HG03354 (cell line): Measurements from ENCODE around the gene OSBPL10.
"Not testable (repeated sequence)": the region's sequence is repeated elsewhere in the genome, so short reads cannot be mapped to it uniquely, and the experiment has no call there.

Source experiments
- ATAC-seq: cut with Tn5 transposase; IDR thresholded peaks from one replicate; pipeline ENCODE4 v1.9.1; 2021; ENCODE audit warnings: mild to moderate bottlenecking; ENCODE audit not compliant: unreplicated experiment, poor library complexity, severe bottlenecking

Gene OSBPL10, protein sequence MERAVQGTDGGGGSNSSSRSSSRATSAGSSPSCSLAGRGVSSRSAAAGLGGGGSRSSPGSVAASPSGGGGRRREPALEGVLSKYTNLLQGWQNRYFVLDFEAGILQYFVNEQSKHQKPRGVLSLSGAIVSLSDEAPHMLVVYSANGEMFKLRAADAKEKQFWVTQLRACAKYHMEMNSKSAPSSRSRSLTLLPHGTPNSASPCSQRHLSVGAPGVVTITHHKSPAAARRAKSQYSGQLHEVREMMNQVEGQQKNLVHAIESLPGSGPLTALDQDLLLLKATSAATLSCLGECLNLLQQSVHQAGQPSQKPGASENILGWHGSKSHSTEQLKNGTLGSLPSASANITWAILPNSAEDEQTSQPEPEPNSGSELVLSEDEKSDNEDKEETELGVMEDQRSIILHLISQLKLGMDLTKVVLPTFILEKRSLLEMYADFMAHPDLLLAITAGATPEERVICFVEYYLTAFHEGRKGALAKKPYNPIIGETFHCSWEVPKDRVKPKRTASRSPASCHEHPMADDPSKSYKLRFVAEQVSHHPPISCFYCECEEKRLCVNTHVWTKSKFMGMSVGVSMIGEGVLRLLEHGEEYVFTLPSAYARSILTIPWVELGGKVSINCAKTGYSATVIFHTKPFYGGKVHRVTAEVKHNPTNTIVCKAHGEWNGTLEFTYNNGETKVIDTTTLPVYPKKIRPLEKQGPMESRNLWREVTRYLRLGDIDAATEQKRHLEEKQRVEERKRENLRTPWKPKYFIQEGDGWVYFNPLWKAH

DNA sequence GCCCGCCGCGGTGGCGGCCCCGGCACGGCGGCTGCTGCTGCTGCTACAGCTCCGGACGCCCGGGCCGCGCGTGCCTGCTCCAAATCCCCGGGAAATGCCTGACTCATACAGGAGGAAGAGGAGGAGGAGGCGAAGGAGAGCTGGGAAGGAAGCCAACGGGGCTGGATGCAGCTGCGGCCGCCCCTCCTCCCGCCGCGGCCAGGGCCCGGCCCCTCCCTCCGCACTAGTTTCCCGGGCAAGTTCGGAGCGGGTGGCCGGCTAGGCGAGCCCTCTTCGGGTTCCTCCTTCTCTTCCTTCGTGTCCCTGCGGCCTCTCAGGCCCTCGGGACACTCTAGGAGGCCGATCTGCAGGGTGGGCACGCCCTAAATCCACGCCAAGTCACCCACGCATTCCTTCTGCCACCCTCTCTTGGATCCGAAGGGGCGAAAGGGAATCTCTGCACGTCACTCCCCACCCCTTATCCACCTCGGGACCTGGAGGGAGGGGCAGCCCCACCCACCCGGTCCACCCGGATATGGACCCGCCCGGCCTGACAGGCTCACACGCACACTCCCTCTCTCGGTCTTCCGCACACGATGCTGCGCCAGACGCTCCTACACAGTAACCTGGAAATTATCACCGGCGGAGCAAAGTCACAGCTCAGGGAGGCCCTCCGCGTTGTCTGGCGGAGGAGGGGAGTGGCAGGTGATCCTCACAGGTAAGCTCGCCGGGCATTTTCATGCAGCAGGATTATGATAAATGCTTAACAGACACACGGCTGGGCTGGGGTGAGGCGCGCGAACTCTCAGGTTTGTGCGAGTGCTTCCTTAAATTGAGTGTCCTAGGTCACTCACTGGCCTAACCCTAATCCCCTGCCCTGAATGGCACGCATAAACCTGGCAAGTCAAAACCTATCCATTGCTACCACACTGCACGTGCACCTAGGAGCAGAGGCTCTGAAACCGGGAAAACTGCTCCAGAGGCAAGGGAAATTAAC, at the start of gene OSBPL10, which contains the start of gene ZNF860:
Gene OSBPL10, minus strand, starts transcription at position 57 of the 976 bp plus-strand sequence. CDS start 83 bp downstream, outside the sequence.
Gene ZNF860, plus strand, starts transcription at position 545 of the 976 bp plus-strand sequence. CDS start 7,330 bp downstream, outside the sequence.
- peak; percentile 30 for ATAC-seq

GRCh38 chr3:32026593-32026992, 45.5 kb upstream of the OSBPL10 start:
- ATAC-seq: no peak

DNA sequence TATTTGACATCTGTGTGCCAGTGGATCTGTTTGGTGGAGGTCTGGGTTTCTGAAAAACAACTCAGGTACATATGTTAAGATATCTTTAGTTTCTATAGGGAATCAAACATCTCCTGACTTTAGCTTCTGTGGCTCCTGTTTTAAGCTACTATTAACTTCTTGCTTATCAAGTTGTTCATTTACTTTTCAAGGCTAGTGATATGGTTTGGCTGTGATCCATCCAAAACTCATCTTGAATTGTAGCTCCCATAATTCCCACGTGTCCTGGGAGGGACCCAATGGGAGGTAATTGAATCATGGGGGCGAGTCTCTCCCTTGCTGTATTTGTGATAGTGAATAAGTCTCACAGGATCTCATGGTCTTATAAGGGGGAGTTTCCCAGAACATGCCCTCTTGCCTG, 41.9 kb upstream of the OSBPL10 start:
- no peak for ATAC-seq

DNA sequence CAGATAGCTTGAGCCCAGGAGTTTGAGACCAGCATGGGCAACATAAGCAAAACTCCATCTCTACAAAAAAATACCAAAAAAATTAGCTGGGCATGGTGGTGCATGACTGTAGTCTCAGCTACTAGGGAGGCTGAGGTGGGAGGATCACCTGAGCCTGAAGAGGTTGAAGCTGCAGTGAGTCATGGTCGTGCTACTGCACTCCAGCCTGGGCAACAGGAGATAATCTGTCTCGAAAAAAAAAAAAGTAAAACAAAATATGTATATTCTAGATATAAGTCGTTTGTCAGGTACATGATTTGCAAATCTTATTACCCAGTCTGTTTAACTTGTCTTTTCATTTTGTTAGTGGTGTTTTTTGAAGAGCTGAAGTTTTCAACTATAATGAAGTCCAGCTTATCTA, 40.7 kb upstream of the OSBPL10 start:
- no peak for ATAC-seq

GRCh38 chr3:32021155-32021554, 40.1 kb upstream of the OSBPL10 start:
- ATAC-seq: no peak

DNA sequence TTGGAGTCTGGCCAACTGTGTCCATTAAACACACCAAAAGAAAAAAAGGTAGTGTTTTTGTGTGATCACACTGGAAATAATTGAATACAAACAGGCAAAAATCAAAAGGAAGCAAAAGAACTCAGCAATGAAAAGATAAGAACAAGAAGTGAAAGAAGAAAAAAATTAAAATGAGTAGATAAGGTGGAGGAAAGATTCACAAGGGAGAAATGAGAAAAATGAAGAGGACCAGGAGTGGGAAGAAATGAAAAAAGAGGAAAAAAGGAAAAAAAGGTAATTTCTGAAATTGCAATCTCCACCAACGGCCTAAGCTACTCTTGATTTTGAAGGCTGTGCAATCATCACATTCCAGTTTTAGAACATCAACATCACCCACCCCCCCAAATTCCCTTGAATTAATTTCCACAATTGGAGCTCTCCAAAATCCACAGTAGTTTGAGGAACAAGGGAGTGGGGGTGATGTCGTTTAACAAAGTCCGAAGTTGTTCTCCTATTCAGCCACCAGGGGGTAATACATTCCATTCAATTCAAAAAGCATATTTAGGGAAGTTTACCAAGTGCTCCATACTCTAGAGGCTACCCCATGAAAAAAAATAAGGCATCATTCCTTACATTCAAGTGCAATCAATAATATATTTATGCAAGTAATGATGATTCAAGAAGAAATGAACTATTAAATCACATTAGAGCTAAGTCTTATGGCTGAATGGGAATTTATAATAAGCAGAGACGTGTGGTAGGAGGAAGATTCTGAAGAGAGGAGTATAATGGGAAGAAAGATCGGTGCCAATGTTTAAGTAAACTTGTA, 37.9 kb upstream of the OSBPL10 start:
- ATAC-seq: no peak

DNA sequence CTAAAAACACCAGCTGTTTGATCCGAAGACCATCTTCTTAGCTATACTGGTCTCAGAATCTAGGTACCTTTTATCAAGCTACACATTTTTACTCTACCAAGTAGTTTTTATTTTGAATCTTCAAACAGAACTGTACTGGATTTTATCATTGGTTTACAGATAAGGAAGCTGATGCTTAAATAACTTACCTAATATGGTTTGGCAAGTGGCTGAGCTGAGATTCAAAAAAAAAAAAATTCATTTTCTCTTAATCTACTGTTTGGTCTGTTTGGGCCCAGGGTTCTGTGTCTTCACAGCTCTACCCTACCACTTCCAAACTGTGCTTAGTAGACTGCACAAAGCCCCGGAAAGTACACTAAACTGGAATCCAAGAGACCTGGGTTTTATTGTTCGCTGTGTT, 36.2 kb upstream of the OSBPL10 start:
- no peak for ATAC-seq

DNA sequence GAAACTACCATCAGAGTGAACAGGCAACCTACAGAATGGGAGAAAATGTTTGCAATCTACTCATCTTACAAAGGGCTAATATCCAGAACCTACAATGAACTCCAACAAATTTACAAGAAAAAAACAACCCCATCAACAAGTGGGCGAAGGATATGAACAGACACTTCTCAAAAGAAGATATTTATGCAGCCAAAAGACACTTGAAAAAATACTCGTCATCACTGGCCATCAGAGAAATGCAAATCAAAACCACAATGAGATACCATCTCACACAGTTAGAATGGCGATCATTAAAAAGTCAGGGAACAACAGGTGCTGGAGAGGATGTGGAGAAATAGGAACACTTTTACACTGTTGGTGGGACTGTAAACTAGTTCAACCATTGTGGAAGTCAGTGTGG, 34.6 kb upstream of the OSBPL10 start:
- ATAC-seq: not testable (repeated sequence)

GRCh38 chr3:32010699-32011098, 29.6 kb upstream of the OSBPL10 start:
- not testable (repeated sequence) for ATAC-seq

GRCh38 chr3:32009957-32010356, 28.9 kb upstream of the OSBPL10 start:
- ATAC-seq: no peak

- no peak for ATAC-seq
These were observed 28.0 kb upstream of the OSBPL10 start for GRCh38 chr3:32009101-32009500.

- ATAC-seq: no peak
These were observed 23.2 kb upstream of the OSBPL10 start for GRCh38 chr3:32004113-32004765.

DNA sequence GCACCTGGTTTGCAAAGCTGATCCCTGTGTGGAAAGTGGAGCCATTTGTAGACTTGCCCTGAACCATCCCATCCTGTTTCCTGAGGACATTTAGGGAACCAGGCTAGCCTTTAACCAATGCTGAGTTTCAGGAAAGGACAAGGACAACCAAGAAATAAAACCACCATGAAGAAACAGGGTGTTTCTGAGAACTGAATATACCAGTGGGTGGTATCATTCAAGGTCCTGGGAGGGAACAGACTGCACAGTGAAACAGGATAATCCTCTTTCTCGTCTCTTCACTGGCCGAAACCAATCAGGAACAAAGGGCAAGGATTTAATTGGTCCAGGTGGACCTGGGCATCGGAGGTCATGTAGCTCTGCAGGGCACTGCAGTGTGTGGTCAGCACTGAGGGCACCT, 22.3 kb upstream of the OSBPL10 start:
- ATAC-seq: no peak

- no peak for ATAC-seq
These were observed 21.7 kb upstream of the OSBPL10 start for GRCh38 chr3:32002561-32003368.

- no peak for ATAC-seq
These were observed 19.8 kb upstream of the OSBPL10 start for GRCh38 chr3:32000877-32001276.

- peak; percentile 50 for ATAC-seq
These were observed 18.9 kb upstream of the OSBPL10 start for GRCh38 chr3:31999907-32000439.

- ATAC-seq: no peak
These were observed 16.4 kb upstream of the OSBPL10 start for GRCh38 chr3:31997500-31997899.
